ENCODE results near the gene AIG1. TPM values are rescaled to one million over a fixed set of nuclear protein-coding genes. Genes with fewer than 3 reads are reported as not detected.

Gene AIG1
- total and polyA plus RNA-seq, 2 of the 13 experiments (the other 11 are each of a cell fraction or from before 2014, with no cell fraction given), result 115 to 197 TPM

DNA sequence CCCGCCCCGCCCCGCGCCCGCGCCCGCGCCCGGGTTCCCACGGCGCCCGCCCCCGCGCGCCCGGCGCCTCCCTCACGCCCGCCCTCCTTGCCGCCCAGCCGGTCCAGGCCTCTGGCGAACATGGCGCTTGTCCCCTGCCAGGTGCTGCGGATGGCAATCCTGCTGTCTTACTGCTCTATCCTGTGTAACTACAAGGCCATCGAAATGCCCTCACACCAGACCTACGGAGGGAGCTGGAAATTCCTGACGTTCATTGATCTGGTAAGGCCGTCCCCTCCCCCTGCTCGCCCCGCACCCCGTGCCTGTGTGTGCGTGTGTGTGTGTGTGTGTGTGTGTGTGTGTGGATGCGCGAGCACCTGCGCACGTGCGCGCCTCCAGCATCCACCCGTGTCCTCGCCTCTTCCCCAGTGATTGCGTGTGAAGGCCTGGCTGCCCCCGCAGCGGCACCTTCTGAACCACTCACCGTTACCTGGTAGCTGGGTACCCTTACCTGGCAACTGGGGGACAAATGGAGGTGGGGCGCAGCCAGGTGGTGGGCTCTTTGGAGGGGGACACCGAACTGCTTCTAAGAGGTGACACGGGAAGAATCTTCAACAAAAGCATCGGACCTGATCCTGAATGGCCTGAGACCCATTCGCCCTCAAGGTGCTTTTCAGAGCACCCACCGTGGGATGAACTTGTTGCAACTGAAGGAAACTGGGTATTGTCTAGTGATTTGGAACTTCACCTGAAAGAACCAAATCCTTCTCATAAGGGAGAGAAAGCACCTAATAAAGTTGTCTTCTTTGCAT, at the start of gene AIG1 (continued):
- TF ChIP-seq ZNF350 (CRISPR knock-in tag; IDR thresholded peaks at IDR 0.05; ENCODE audit: borderline replicate concordance, low read depth), result 0 out of 2 replicates have a peak, but pooled peaks have one; percentile 14
- TF ChIP-seq, protein P1, sequence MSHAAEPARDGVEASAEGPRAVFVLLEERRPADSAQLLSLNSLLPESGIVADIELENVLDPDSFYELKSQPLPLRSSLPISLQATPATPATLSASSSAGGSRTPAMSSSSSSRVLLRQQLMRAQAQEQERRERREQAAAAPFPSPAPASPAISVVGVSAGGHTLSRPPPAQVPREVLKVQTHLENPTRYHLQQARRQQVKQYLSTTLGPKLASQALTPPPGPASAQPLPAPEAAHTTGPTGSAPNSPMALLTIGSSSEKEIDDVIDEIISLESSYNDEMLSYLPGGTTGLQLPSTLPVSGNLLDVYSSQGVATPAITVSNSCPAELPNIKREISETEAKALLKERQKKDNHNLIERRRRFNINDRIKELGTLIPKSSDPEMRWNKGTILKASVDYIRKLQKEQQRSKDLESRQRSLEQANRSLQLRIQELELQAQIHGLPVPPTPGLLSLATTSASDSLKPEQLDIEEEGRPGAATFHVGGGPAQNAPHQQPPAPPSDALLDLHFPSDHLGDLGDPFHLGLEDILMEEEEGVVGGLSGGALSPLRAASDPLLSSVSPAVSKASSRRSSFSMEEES (CRISPR knock-in tag; IDR thresholded peaks at IDR 0.05), result no peak
- TF ChIP-seq, protein P2, sequence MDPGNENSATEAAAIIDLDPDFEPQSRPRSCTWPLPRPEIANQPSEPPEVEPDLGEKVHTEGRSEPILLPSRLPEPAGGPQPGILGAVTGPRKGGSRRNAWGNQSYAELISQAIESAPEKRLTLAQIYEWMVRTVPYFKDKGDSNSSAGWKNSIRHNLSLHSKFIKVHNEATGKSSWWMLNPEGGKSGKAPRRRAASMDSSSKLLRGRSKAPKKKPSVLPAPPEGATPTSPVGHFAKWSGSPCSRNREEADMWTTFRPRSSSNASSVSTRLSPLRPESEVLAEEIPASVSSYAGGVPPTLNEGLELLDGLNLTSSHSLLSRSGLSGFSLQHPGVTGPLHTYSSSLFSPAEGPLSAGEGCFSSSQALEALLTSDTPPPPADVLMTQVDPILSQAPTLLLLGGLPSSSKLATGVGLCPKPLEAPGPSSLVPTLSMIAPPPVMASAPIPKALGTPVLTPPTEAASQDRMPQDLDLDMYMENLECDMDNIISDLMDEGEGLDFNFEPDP (CRISPR knock-in tag; conservative IDR thresholded peaks at IDR 0.05), result no peak
- TF ChIP-seq ZNF317 (CRISPR knock-in tag; IDR thresholded peaks at IDR 0.05), result peak; percentile 86
- TF ChIP-seq, protein P3, sequence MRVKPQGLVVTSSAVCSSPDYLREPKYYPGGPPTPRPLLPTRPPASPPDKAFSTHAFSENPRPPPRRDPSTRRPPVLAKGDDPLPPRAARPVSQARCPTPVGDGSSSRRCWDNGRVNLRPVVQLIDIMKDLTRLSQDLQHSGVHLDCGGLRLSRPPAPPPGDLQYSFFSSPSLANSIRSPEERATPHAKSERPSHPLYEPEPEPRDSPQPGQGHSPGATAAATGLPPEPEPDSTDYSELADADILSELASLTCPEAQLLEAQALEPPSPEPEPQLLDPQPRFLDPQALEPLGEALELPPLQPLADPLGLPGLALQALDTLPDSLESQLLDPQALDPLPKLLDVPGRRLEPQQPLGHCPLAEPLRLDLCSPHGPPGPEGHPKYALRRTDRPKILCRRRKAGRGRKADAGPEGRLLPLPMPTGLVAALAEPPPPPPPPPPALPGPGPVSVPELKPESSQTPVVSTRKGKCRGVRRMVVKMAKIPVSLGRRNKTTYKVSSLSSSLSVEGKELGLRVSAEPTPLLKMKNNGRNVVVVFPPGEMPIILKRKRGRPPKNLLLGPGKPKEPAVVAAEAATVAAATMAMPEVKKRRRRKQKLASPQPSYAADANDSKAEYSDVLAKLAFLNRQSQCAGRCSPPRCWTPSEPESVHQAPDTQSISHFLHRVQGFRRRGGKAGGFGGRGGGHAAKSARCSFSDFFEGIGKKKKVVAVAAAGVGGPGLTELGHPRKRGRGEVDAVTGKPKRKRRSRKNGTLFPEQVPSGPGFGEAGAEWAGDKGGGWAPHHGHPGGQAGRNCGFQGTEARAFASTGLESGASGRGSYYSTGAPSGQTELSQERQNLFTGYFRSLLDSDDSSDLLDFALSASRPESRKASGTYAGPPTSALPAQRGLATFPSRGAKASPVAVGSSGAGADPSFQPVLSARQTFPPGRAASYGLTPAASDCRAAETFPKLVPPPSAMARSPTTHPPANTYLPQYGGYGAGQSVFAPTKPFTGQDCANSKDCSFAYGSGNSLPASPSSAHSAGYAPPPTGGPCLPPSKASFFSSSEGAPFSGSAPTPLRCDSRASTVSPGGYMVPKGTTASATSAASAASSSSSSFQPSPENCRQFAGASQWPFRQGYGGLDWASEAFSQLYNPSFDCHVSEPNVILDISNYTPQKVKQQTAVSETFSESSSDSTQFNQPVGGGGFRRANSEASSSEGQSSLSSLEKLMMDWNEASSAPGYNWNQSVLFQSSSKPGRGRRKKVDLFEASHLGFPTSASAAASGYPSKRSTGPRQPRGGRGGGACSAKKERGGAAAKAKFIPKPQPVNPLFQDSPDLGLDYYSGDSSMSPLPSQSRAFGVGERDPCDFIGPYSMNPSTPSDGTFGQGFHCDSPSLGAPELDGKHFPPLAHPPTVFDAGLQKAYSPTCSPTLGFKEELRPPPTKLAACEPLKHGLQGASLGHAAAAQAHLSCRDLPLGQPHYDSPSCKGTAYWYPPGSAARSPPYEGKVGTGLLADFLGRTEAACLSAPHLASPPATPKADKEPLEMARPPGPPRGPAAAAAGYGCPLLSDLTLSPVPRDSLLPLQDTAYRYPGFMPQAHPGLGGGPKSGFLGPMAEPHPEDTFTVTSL (CRISPR knock-in tag; IDR thresholded peaks at IDR 0.05; ENCODE audit: borderline replicate concordance), result peak; percentile 7; the same call in 1 of the 2 replicates
- TF ChIP-seq POLR2A (IDR thresholded peaks at IDR 0.05; ENCODE audit: insufficient read depth in 1 of 2, low read depth in 2 of 2, low read length in 2 of 2), result peak; percentile 82 to 92
- peak; percentile 71; the same call in 1 of the 2 replicates for TF ChIP-seq ZNF230 (CRISPR knock-in tag; IDR thresholded peaks at IDR 0.05)
- TF ChIP-seq, protein P4, sequence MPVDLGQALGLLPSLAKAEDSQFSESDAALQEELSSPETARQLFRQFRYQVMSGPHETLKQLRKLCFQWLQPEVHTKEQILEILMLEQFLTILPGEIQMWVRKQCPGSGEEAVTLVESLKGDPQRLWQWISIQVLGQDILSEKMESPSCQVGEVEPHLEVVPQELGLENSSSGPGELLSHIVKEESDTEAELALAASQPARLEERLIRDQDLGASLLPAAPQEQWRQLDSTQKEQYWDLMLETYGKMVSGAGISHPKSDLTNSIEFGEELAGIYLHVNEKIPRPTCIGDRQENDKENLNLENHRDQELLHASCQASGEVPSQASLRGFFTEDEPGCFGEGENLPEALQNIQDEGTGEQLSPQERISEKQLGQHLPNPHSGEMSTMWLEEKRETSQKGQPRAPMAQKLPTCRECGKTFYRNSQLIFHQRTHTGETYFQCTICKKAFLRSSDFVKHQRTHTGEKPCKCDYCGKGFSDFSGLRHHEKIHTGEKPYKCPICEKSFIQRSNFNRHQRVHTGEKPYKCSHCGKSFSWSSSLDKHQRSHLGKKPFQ (CRISPR knock-in tag; IDR thresholded peaks at IDR 0.05; ENCODE audit: insufficient replicate concordance), result peak; percentile 85
- TF ChIP-seq ZNF33B (CRISPR knock-in tag; IDR thresholded peaks at IDR 0.05), result peak; percentile 95; the same call in 1 of the 2 replicates

All from HepG2 (cell line).